Adipocyte (in vitro differentiated cells): ENCODE results near the gene MLLT10.

Source experiments
- DNase-seq: peaks from one replicate; pipeline ENCODE4 v3.0.0-alpha.2; 2015; ENCODE audit warnings: low read depth
- H3K27me3 ChIP-seq: replicated peaks from 2 replicates; pipeline ENCODE4 v1.7.0; 2013; ENCODE audit warnings: mild to moderate bottlenecking, low read length, moderate library complexity; ENCODE audit not compliant: control insufficient read depth, insufficient read depth
- H3K36me3 ChIP-seq: 2 replicates; pipeline ENCODE4 v1.7.0; 2013; ENCODE audit warnings: low read length, mild to moderate bottlenecking, moderate library complexity; ENCODE audit not compliant: control insufficient read depth, insufficient read depth, severe bottlenecking
- H3K4me1 ChIP-seq: 2 replicates; pipeline ENCODE4 v1.7.0; 2013; ENCODE audit warnings: mild to moderate bottlenecking, low read length, moderate library complexity; ENCODE audit not compliant: control insufficient read depth, insufficient read depth
- H3K4me3 ChIP-seq: 2 replicates; pipeline ENCODE4 v1.7.0; 2013; ENCODE audit warnings: mild to moderate bottlenecking, low read length, moderate library complexity
- H3K9ac ChIP-seq: 2 replicates; pipeline ENCODE4 v1.7.0; 2013; ENCODE audit warnings: mild to moderate bottlenecking, low read length, moderate library complexity
- H3K9me3 ChIP-seq: 2 replicates; pipeline ENCODE4 v1.7.0; 2013; ENCODE audit warnings: mild to moderate bottlenecking, low read length, moderate library complexity; ENCODE audit not compliant: control insufficient read depth

MLLT10 gene

DNA sequence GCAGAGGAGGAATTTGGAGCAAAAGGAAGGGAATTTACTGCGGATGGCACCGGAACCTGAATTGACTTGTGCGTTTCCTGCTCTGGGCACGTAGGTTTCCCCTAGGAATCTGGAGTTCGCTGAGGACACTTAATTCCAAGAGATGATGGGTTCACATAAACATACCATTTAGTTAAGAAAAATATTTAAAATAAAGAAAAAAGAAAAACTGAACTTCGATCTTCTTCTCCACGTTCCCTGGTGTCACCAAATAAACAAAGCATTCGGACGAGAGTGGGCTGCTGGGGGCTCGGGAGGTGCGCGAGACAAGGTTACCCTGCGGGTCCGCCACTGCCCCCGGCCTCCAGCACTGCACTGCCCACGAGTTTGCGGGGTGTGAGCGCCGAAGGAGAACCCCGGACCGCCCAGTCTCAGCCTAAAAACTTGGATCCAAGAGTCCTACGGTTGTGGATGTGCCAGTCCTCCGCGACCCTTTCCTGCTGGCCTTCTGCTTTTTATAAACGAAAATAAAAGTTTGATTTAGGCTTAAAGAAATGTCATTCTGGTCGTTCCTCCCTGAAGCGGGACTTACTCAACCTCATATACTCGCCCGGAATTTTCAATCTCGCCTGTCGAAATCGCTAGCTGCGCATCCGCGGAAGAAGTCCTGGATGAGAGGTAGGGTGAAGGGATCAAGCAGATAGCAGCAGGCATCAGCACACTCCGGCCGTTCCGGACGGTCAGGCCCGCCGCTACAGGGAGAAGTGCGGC lies 38.9 kb upstream of the MLLT10 start:
- Histone ChIP-seq H3K9ac (peak overlapping the region; percentile 86), H3K9me3 (no peaks in the 10 kb centered on the region), H3K4me3 (peak overlapping the region; percentile 92), H3K27me3 (no peaks in the 10 kb centered on the region), H3K36me3 (no peaks in the 10 kb centered on the region), H3K4me1 (peaks cover 3% of the 10 kb centered on the region)
- DNase-seq, result no peak

DNA sequence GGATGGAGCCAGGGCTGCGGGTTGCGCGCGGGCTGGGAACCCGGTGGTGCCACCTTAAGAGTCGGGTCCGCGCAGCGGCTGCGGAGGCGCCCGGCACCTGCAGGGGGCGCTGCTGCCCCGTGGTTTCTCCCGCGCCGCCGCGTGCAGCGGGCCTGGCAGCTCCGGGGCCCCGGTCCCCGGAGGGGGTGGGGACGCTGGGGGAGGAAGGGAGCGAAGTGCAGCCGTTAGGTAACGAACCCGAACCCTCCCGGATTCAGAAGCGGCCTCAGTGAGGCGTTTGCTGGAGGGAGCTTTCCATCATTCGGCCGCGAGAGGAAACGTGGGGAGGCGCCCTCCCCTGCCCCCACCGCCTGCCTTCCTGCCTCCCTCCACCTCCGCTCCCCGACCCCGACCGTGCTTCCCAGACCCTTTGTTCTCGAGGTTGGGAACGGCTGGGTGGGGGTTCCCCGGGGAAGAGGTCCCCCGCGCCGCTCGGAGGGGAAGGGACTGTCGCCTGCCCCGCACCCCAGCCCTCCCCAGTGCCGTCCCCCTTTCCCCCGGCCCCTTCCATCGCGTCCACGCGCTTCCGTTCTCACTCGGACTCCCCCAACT lies 38.2 kb upstream of the MLLT10 start:
- Histone ChIP-seq H3K9me3 (no peaks in the 10 kb centered on the region), H3K27me3 (no peaks in the 10 kb centered on the region), H3K4me3 (peak overlapping the region; percentile 92), H3K4me1 (peaks cover 3% of the 10 kb centered on the region), H3K9ac (peak overlapping the region; percentile 86), H3K36me3 (no peaks in the 10 kb centered on the region)
- DNase-seq, result peak; percentile 90

DNA sequence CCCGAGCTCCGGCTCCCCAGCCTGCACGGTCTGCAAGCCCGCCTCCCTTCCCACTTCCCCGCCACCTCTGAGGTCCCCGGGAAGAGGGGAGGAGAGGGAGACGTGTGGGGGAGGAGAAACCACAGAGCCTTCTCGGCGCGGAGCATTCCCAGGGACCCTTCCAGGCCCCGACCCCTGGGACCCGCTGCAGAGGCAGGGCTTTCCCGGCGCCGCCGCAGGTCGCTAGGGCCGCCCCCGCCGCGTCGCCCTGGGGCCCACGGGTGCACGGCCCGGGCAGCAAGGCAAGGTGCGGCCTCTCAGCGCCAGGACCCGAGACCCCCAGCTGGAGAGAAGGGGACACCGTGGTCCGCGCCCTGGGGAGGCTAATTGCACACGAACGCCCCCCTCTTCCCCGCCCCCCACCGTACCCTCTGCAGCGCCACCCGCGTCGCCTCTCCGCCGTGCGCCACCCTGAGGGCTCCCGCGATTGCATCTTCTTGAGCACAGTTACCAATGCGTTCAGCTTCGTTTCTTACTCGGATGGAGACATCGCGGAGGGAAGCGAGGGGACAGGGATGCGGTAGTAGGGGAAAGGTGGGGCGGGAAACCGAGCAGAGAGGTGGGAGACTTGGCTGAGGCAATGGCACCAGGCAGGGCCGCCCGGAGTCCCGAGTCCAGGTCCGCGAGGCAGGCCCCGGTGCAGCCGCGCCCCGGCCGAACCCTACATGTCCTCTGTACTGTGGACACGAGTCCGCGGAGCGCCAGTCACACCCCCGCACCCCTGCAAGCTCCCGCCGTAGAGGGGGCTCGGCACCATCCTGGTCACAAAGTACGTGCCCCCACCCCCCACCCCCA lies 37.5 kb upstream of the MLLT10 start:
- peak; percentile 72 for DNase-seq
- peak overlapping the region; percentile 86 for H3K9ac ChIP-seq
- peak overlapping the region; percentile 92 for H3K4me3 ChIP-seq
- H3K27me3 ChIP-seq, result no peaks in the 10 kb centered on the region
- H3K4me1 ChIP-seq, result peaks cover 3% of the 10 kb centered on the region
- H3K9me3 ChIP-seq, result no peaks in the 10 kb centered on the region
- H3K36me3 ChIP-seq, result no peaks in the 10 kb centered on the region

DNA sequence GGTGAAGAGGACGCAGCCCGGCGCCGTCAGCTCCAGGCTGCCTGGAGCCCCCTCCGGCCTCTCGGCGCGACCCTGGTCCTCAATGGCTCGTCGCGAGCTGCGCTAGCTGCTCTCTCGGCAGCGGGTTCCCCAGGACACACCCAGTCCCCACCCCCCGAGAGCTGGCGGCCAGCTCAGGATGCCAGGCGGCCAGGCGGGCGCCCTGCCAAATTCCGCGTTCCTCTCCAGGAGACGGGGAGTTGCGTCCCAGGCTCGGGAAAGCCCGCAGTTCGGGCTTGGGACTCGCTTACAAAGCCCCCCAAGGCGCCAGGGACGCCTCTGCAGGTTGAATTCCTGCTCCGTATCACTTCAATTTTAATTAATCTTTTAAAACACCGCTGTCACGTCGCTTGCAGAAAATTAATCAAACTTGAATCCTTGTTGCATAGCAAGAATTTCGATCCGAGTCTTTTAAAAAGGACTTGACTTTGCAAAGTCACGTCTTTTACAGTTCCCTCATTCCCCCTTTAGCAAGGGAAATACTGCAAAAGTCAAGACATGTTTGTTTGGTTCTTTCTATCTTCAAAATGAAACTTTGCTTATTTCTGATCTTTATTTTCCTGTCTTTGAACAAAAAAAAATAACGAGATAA lies 36.7 kb upstream of the MLLT10 start:
- Histone ChIP-seq H3K36me3 (no peaks in the 10 kb centered on the region), H3K4me1 (peaks cover 3% of the 10 kb centered on the region), H3K27me3 (no peaks in the 10 kb centered on the region), H3K9ac (peak overlapping the region; percentile 86), H3K4me3 (peak overlapping the region; percentile 92), H3K9me3 (no peaks in the 10 kb centered on the region)
- peak; percentile 94 for DNase-seq

DNA sequence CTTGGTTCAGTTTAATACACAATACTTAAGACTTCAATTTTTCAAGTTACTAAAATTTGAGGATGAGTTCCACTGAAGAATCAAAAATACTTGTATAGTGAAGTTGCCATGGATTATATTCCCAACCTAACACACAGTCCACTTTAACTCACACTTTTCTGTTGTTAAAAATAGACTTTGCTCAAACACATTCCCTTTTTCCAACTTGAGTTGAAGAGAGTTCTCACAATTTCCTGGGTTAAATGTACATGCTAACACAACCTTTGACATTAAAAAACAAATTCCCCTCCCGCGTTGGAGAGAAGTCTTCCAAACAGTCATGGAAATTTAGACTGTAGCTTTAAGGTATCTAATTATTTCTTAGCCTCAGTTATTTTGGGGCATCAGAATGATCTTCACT lies 35.7 kb upstream of the MLLT10 start:
- Histone ChIP-seq H3K4me3 (no peak overlapping the region), H3K27me3 (no peaks in the 10 kb centered on the region), H3K9ac (no peak overlapping the region), H3K9me3 (no peaks in the 10 kb centered on the region), H3K36me3 (no peaks in the 10 kb centered on the region), H3K4me1 (peaks cover 3% of the 10 kb centered on the region)
- no peak for DNase-seq

DNA sequence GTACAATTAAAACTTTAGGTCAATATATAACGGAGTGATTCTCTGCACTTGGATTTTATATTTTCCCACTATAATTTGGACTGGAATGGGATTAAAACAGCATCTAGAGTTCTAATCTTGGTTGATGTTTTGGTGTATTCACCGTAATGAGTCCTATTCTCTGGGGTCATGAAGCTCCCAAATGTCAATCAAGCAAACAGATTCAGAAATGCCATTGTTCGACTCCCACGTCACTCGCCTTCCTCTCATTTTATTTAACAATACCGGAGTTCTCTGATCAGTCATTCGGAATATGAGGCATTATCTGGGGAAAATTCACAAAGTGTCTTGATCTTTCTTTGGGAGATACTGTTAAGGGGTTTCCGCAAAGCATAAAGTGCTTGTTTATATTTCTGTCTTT lies 35.0 kb upstream of the MLLT10 start:
- H3K27me3 ChIP-seq, result no peaks in the 10 kb centered on the region
- no peak overlapping the region for H3K4me3 ChIP-seq
- H3K9me3 ChIP-seq, result no peaks in the 10 kb centered on the region
- no peak overlapping the region for H3K9ac ChIP-seq
- no peaks in the 10 kb centered on the region for H3K36me3 ChIP-seq
- DNase-seq, result no peak
- peaks cover 3% of the 10 kb centered on the region for H3K4me1 ChIP-seq

DNA sequence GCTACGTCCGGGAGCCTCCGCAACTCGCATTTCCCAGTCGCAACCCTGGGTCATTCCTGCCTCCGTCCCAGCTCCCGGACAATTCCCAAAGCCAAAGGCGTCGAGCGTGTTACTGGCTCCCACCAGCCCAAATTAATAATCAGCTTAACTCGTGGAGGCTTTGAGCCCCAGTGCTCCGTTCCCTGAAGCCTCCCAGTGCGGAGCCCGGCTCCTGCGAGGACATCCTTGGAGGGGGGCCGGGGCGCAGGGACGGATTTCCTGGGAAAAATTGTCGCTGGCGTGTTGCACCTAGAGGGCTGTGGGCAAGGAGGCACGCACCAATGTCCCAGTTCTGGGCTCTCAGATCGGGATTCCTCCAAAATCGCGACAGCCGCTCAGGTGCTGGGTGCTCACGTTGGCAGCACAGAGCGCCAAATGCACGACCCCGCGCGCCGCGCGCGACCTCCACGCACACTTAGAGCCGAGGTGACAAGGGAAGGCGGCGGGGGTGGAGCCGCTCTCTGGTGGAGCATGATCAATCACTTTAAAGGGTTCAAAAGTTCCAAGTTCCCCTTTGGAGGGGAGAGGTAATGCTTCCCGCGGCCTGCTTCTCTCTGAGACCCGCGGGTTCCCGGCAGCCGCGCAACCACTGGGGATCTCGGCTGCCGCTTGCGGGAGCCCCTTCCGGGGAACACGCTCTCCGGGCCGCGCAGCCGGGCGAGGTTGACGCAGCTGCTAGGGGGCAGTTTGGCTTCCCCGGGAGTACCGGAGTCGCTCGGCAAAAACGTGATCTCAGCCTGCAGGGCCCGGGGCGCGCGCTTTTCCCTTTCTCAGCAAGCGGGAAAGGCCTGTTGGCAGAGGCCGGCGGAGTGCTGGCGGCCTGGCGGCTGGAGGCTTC lies 34.1 kb upstream of the MLLT10 start:
- H3K4me1 ChIP-seq, result no peaks in the 10 kb centered on the region

DNA sequence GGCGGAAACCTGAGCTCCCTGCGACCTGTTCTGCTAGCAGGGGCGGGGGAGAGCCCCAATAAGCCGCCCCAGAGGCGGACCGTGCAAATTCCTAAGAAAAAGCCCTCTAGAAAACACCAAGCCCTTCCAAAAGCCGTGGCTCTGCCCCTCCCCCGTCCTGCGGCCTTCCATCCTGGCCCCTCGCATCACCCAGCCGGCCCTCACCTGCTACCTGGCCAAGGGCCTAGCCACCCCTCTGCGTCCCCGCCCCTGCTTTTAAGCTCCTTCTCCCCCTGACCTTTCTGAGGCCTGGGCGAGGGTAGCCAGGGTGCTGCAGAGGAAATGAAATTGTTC lies 33.5 kb upstream of the MLLT10 start:
- Histone ChIP-seq H3K36me3 (no peaks in the 10 kb centered on the region), H3K9me3 (no peaks in the 10 kb centered on the region), H3K4me3 (no peak overlapping the region), H3K27me3 (no peaks in the 10 kb centered on the region), H3K4me1 (no peaks in the 10 kb centered on the region), H3K9ac (no peak overlapping the region)
- no peak for DNase-seq

More for the DNA sequence above, 34.1 kb upstream of the MLLT10 start:
- no peak overlapping the region for H3K9ac ChIP-seq
- no peaks in the 10 kb centered on the region for H3K9me3 ChIP-seq
- H3K27me3 ChIP-seq, result no peaks in the 10 kb centered on the region
- H3K36me3 ChIP-seq, result no peaks in the 10 kb centered on the region
- DNase-seq, result no peak
- H3K4me3 ChIP-seq, result no peak overlapping the region

DNA sequence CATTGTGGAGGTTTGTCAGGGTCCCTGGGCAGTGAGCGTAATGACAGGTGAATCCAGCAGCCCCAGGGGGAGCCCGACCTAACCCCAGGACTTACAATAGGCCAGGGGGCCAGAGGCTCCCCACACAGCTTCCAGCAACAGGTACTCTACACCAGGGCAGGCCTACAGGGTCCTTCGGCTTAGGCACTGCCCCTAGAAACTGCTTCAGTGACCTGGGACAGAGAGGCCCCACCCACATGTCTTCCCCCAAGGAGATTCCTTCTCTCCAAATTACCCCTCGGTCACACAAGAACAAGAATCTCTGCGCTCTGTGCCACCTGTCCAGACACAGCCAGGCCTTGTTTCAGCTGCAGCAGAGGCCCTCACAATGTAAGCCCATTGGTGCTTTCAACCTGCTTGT lies 32.9 kb upstream of the MLLT10 start:
- H3K4me1 ChIP-seq, result no peaks in the 10 kb centered on the region
- no peaks in the 10 kb centered on the region for H3K9me3 ChIP-seq
- H3K27me3 ChIP-seq, result no peaks in the 10 kb centered on the region
- no peaks in the 10 kb centered on the region for H3K36me3 ChIP-seq
- H3K4me3 ChIP-seq, result no peak overlapping the region
- H3K9ac ChIP-seq, result no peak overlapping the region
- DNase-seq, result no peak

DNA sequence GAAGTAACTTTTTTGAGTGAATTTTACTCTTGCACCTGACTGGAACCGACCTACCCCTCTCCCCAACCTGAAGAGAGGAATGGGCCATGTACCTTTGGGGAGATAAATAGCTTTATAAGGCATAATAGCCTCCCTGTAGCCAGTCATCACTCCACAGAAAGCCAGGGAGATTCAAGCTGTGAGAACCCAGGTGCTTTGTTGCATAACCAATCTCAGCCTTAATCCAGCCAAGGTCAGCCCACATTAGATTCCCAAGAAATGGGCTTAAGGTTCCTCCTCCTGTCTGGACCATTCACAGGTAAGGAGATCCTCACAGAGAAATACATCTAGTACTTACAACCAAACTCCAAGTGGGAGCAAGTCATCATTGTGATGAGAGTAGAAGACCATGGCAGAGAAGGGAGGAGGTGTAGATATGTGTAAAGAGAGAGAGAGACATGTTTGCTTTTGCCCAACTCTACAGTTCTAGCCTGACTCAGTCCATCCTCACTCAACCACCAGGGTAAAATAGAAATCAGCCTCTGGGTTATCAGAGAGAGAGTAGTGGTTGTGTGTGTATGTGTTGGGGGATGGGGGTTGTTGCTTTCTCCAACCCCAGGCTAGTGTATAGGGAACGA lies 32.2 kb upstream of the MLLT10 start:
- no peaks in the 10 kb centered on the region for H3K4me1 ChIP-seq
- DNase-seq, result no peak
- no peaks in the 10 kb centered on the region for H3K27me3 ChIP-seq

More for the DNA sequence above, 32.2 kb upstream of the MLLT10 start:
- Histone ChIP-seq H3K9ac (no peak overlapping the region), H3K4me3 (no peak overlapping the region), H3K36me3 (no peaks in the 10 kb centered on the region), H3K9me3 (no peaks in the 10 kb centered on the region)
